ENCODE data around the gene NCR3LG1. TPM values are rescaled to one million over a fixed set of nuclear protein-coding genes. Genes with fewer than 3 reads are reported as not detected.

The NCR3LG1 gene
- polyA plus RNA-seq, 1 donor (not counting 4 experiments of a cell fraction or from before 2014, with no cell fraction given), result 3.9 TPM

- H3K4me2 ChIP-seq (ENCODE audit: control insufficient read depth, extremely low read depth, insufficient read depth, low read depth, low read length), result no peak overlapping the region
These were observed 54.6 kb downstream of the NCR3LG1 start for GRCh38 chr11:17406082-17406817.

DNA sequence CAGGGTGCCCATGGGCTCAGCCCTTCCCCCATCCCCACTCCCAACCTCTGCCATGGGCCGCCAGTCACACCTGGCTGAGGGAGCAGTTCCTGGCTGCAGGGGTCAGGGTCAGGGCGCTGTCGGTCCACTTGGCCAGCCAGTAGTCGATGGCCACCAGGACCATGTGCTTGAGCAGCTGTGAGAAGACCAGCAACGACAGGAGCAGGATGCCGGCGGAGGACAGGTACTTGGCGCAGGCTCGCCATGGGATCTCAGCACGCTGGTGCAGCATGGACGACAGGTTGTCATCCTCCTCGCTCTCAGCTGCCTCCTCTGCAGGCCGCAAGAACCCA, 55.2 kb downstream of the NCR3LG1 start:
- Histone ChIP-seq H3K27me3 (ENCODE audit: control insufficient read depth, extremely low read depth, insufficient read depth, low read length) (peaks cover 4% of the 10 kb centered on the region), H3K4me1 (ENCODE audit: control insufficient read depth, extremely low read depth, insufficient read depth, low read length) (no peaks in the 10 kb centered on the region), H3K36me3 (ENCODE audit: control insufficient read depth in 2 of 2, extremely low read depth in 1 of 2, insufficient read depth in 2 of 2, low read length in 2 of 2) (no peaks in the 10 kb centered on the region), H3K9me1 (ENCODE audit: control insufficient read depth, extremely low read depth, insufficient read depth, low read length) (no peaks in the 10 kb centered on the region), H3K4me2 (ENCODE audit: control insufficient read depth, extremely low read depth, insufficient read depth, low read depth, low read length) (no peak overlapping the region), H2AFZ (ENCODE audit: control insufficient read depth, low read length) (no peak overlapping the region), H3K4me3 (ENCODE audit: control insufficient read depth in 2 of 3, extremely low read depth in 1 of 3, insufficient read depth in 2 of 3, low read depth in 1 of 3, low read length in 3 of 3) (no peak overlapping the region), H3K9ac (ENCODE audit: control insufficient read depth, extremely low read depth, insufficient read depth, low read length) (no peak overlapping the region), H3K9me3 (ENCODE audit: control insufficient read depth, low read depth, low read length) (no peaks in the 10 kb centered on the region), H4K20me1 (ENCODE audit: control insufficient read depth, extremely low read depth, insufficient read depth, low read length) (no peaks in the 10 kb centered on the region), H3K79me2 (ENCODE audit: control insufficient read depth, insufficient read depth, low read length) (no peaks in the 10 kb centered on the region), H3K27ac (ENCODE audit: control insufficient read depth, insufficient read depth, low read length) (no peak overlapping the region)
- FAIRE-seq, result no peak
- TF ChIP-seq EZH2 (IDR thresholded peaks at IDR 0.05; ENCODE audit: low read length), result no peak
- no peak for TF ChIP-seq CTCF (optimal IDR thresholded peaks at IDR 0.05 in 1 of 3, IDR thresholded peaks at IDR 0.05 in 1 of 3, conservative IDR thresholded peaks at IDR 0.05 in 1 of 3; ENCODE audit: extremely low read depth in 1 of 3, insufficient read depth in 2 of 3, low read length in 3 of 3)
- dilution Hi-C loops (cut with MboI; ENCODE audit: extremely low pct_ligation_motif_present, low sequenced_read_pairs), result no loop called here
- no peak for DNase-seq (ENCODE audit: low read depth, low spot score)

More at GRCh38 chr11:17406082-17406817, 54.6 kb downstream of the NCR3LG1 start:
- Histone ChIP-seq H3K9me1 (ENCODE audit: control insufficient read depth, extremely low read depth, insufficient read depth, low read length) (no peaks in the 10 kb centered on the region), H3K27ac (ENCODE audit: control insufficient read depth, insufficient read depth, low read length) (no peak overlapping the region), H3K9ac (ENCODE audit: control insufficient read depth, extremely low read depth, insufficient read depth, low read length) (no peak overlapping the region), H3K79me2 (ENCODE audit: control insufficient read depth, insufficient read depth, low read length) (no peaks in the 10 kb centered on the region), H2AFZ (ENCODE audit: control insufficient read depth, low read length) (no peak overlapping the region), H3K27me3 (ENCODE audit: control insufficient read depth, extremely low read depth, insufficient read depth, low read length) (peaks cover 4% of the 10 kb centered on the region), H4K20me1 (ENCODE audit: control insufficient read depth, extremely low read depth, insufficient read depth, low read length) (no peaks in the 10 kb centered on the region), H3K4me3 (ENCODE audit: control insufficient read depth in 2 of 3, extremely low read depth in 1 of 3, insufficient read depth in 2 of 3, low read depth in 1 of 3, low read length in 3 of 3) (no peak overlapping the region), H3K36me3 (ENCODE audit: control insufficient read depth in 2 of 2, extremely low read depth in 1 of 2, insufficient read depth in 2 of 2, low read length in 2 of 2) (no peaks in the 10 kb centered on the region), H3K4me1 (ENCODE audit: control insufficient read depth, extremely low read depth, insufficient read depth, low read length) (no peaks in the 10 kb centered on the region), H3K9me3 (ENCODE audit: control insufficient read depth, low read depth, low read length) (no peaks in the 10 kb centered on the region)
- FAIRE-seq (no peak), DNase-seq (ENCODE audit: low read depth, low spot score) (no peak)
- TF ChIP-seq CTCF (optimal IDR thresholded peaks at IDR 0.05 in 1 of 3, IDR thresholded peaks at IDR 0.05 in 1 of 3, conservative IDR thresholded peaks at IDR 0.05 in 1 of 3; ENCODE audit: extremely low read depth in 1 of 3, insufficient read depth in 2 of 3, low read length in 3 of 3) (no peak), EZH2 (IDR thresholded peaks at IDR 0.05; ENCODE audit: low read length) (no peak)
- dilution Hi-C loops (cut with MboI; ENCODE audit: extremely low pct_ligation_motif_present, low sequenced_read_pairs), result no loop called here

Measured in keratinocyte (primary cell).